Measurements from ENCODE around the gene KLHL8. TPM values are rescaled to one million over a fixed set of nuclear protein-coding genes. Genes with fewer than 3 reads are reported as not detected.

The KLHL8 gene
- total RNA-seq, result 10.0 and 12.9 TPM in 2 replicates

DNA sequence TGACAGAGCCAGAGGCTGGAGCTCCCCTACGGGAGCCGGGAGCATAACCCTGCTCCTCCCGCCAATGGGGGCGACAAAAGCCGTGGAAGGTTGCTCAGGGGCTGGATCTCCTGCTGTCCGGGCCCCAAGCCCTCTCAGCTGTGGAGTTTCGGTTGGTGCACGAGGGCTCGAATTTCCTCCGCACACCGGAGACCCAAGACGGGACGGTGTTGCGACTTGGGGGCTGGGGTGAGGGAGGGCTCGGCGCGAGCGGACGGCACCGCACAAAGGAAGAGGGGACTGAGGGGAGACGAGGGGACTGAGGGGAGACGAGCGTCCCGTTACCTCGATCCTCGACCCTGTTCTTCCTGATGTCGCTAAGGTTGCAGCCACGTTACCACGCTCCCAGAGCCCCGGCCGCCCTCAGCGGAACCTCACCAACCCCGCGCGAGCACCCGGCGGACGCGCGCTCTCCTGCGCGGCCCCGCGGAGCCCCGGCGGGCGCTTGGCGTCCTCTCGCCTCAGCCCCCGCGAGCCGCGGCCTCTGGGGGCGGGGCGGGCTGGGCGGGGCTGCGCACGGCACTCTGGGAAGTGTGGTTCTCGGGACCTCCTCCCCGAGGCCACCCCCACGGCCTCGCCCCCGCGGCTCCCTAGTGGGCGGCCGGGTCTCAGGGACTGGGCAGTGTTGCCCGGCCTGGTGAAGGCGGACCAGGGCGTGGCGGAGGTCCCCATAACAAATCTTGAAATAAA, at the start of gene KLHL8:
Gene KLHL8, minus strand, starts transcription at position 525 of the 729 bp plus-strand sequence. CDS start 25,079 bp downstream, outside the sequence.

Other genes with a start within 250 kb of the KLHL8 start
- under 0.01 TPM in 1 of 2 replicates, not detected in the other for gene HSD17B13, start 102.3 kb upstream of the KLHL8 start, total RNA-seq
- gene HSD17B11, start 170.6 kb upstream of the KLHL8 start, total RNA-seq, result 22.7 and 25.7 TPM in 2 replicates
- 15.7 and 25.1 TPM in 2 replicates for gene NUDT9, start 202.0 kb upstream of the KLHL8 start, total RNA-seq